ENCODE measurements around the gene PRSS36. TPM values are rescaled to one million over a fixed set of nuclear protein-coding genes. Genes with fewer than 3 reads are reported as not detected.

The PRSS36 gene
- total and polyA plus RNA-seq, 9 of the 15 experiments (the other 6 are each of a cell fraction or from before 2014, with no cell fraction given): 0.09 to 1.2 (median 0.54) TPM; not detected in 2

- TF ChIP-seq ZBTB40 (IDR thresholded peaks at IDR 0.05): no peak
- TF ChIP-seq ZBTB40 (CRISPR knock-in tag; IDR thresholded peaks at IDR 0.05): no peak
- no peak for TF ChIP-seq ZNF408 (CRISPR knock-in tag; IDR thresholded peaks at IDR 0.05; ENCODE audit: low read depth)
- no peak for TF ChIP-seq GTF3C2 (IDR thresholded peaks at IDR 0.05; ENCODE audit: borderline replicate concordance, extremely low read depth, insufficient read length)
- TF ChIP-seq ZNF561 (CRISPR knock-in tag; conservative IDR thresholded peaks at IDR 0.05): no peak
- TF ChIP-seq PCBP1 (IDR thresholded peaks at IDR 0.05; ENCODE audit: low read depth, low read length, poor library complexity, severe bottlenecking): no peak
- no peak for TF ChIP-seq KAT8 (IDR thresholded peaks at IDR 0.05; ENCODE audit: low read depth)
- TF ChIP-seq CBX3 (IDR thresholded peaks at IDR 0.05; ENCODE audit: borderline replicate concordance in 1 of 2, low read length in 2 of 2): 0 out of 3 replicates have a peak, but pooled peaks of 1 of the 2 experiments have one; percentile 1
- TF ChIP-seq ETV6 (IDR thresholded peaks at IDR 0.05; ENCODE audit: borderline replicate concordance in 1 of 2, low read depth in 2 of 2, low read length in 1 of 2): peak in 1 of 2 experiments; percentile 81; a peak in 1 of 4 replicates
- no peak for TF ChIP-seq ETV6 (CRISPR knock-in tag; IDR thresholded peaks at IDR 0.05; ENCODE audit: borderline replicate concordance)
- no peak for TF ChIP-seq CAMTA2 (CRISPR knock-in tag; conservative IDR thresholded peaks at IDR 0.05)
- no peak for TF ChIP-seq POLR2H (tag; IDR thresholded peaks at IDR 0.05; ENCODE audit: low read depth)
- no peak for TF ChIP-seq SMAD3 (CRISPR knock-in tag; conservative IDR thresholded peaks at IDR 0.05)
- no peak for TF ChIP-seq ZNF780A (CRISPR knock-in tag; IDR thresholded peaks at IDR 0.05)
Observed at GRCh38 chr16:31128711-31129567, 20.9 kb downstream of the PRSS36 start (continued).

Data from K562 (cell line).